ENCODE results near the gene GABRQ.

GABRQ gene

DNA sequence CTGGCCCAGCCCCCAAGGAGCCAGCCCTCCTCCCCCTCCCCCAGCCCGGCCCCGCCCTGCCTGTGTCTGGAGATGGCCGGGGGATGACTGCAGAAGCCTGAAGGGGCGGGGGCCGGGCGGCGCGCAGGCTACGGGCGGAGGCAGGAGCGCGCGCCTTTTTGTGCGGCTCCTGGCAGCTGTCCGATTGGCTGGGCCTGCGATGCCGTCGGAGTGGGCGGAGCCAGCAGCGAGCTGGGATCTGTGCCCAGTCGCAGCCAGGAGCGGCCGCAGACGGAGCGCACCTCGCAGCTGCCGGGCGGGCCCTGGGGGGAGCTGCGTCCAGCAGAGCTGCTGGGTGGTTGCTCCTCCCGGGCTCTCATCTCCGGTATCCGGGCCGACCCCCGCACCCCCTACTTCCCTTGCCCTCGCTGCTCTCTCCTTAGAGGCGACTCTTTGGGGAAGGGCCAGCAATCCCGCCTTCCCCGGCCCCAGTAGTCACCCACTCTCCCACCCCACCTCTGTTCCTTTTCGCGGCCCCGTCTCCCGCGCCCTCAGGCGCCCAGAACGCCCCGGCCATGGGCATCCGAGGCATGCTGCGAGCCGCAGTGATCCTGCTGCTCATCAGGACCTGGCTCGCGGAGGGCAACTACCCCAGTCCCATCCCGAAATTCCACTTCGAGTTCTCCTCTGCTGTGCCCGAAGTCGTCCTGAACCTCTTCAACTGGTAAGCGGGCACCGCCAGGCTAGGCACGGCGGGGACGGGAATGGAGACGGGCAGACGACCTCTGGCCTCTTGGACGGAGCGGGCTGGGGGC is at the start of gene GABRQ:
GABRQ (plus strand) TSS at position 247 of the 794 bp plus-strand sequence; CDS start at position 555, 308 bp downstream.
- DNase-seq (ENCODE audit: low read depth), result no peak

DNA sequence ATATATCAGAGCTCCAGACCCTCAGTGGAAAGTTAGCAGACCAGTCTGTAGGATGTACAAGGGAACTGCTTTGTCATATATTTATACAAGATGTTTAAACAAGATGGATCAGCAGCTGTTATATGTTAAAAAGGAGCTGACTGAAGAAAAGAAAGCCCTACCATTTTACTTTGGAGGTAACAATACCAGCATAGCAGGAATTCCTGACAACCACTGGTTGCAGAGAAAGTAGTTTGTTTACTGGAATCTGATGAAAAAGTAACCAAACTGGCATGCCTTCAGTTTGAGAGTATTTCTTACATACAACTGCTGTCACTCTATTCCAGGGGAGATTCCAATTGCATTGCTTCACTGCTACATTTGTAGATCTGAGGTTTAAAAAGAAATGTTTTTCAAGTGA is 49.5 kb upstream of the GABRQ start:
- peak; percentile 14 for DNase-seq (ENCODE audit: low read depth)

DNA sequence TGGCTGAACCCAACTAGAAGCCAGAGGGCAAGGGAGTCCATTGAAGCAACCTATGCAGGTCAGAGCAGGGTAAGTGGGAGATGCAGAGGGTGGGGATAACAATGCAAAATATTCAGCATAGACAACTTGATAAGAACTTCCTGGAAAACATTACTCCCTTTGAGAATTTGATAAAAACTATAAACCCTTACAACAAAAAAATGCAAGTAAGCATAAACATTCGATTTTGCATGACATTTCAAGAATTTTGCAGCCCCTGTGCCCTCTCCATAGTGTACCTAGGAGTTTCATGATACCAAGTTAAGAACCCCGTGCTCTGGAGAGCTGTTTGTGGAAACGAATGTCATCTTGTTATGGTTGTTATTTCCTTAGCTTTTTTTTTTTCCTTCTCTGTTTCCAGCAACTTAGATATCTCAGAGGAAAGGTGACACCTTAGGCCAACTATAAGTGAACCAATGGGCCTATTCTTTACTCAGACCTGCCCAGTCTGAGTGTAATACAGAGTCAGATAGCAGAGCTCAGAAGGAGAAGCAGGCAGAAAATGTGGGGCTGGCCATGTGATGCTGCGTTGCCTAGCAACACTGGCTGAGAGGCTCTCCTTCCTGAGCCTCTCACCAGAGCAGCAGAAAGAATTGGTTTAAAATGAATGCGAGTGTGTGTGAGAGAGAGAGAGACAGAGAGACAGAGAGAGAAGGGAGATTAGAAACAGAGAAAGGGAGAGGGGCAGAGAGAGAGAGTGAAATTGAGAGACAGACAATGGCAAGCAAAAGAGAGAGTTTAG is 36.7 kb upstream of the GABRQ start:
- no peak for DNase-seq (ENCODE audit: low read depth)

DNA sequence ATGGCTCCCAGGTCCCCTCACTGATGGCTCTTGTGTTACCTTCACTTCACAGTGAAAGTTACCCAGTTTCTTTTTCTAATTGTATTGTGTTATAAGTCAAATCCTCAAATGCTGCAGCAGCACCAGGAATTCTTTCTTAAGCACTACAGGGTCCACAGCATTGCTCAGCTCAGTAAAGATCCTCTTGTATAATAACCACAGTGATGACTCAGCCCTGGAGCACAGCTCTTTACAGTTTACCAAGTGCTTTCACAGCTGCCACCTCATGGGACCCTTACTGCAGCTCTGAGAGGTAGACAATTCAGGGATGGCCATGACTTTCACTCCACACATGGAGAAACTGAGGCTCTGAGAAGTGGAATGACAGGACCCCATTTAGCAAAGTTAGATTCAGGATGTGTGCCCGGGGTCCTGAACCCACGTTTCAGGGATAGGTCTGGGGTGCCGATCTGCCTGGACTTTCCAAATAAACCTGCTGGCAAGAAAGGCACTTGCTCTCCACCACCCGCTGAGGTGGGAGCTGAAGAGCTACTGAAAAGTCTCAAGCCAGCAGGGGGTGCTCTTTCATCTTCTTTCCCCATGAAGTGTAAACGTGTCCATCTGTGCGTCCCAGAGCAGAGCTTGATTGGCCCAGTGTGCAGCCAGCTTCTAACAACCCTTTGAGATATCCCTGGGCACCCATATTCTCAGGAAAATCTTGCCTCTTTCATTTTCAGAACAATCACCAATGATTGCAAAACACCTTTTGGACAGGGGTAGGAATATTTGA is 35.7 kb upstream of the GABRQ start:
- peak; percentile 1 for DNase-seq (ENCODE audit: low read depth)

GRCh38 chrX:152614791-152615190 is 22.9 kb upstream of the GABRQ start:
- DNase-seq (ENCODE audit: low read depth), result no peak

- no peak for DNase-seq (ENCODE audit: low read depth)
Observed at GRCh38 chrX:152619897-152620296, 17.8 kb upstream of the GABRQ start.

GRCh38 chrX:152632445-152633097 is 5.1 kb upstream of the GABRQ start:
- DNase-seq (ENCODE audit: low read depth), result no peak

GRCh38 chrX:152635941-152636340 is 1.8 kb upstream of the GABRQ start:
- DNase-seq (ENCODE audit: low read depth), result no peak

DNA sequence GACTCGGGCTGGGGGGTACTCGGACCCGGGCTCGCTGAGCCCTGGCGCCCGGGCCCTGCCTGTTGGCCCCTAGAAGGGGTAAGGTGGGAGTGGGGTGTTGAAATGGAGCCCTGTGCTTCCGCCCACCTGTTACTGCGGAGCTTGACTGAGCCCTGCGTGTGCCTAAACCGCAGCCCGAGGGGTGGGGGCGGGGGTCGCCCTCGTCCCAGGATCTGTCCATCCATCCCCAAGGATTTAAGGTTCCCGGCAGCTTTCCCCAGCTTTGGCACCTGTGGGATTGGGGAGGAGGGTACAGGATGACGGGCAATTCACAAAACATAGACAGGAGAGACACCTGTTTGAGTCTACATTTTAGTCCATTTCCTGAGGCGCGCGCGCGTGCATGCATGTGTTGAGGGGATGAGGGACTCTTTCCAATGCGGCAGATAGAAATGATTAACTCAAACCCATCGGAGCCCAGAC is 779 bp downstream of the GABRQ start:
- no peak for DNase-seq (ENCODE audit: low read depth)

DNA sequence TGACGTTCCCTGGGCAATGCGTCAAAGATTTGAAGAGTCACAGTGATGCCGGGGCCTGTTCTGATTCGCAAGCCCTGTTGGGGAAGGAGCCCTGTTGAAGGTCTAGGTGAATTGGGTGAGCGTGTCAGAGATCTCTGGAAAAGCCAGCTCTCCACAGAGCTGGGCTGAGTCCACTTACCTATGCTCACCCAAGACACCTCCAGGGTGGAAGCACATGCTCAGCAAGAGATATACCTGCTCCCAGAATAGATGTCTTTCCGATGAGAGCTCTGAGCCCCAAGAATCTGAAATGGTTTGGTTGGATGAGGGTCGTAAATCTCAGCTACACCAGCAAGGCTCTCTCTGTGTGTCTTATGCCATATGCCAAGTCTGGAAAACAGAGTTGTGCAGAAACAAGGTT is 1.7 kb downstream of the GABRQ start:
- DNase-seq (ENCODE audit: low read depth), result no peak

GRCh38 chrX:152640034-152640818 is 2.5 kb downstream of the GABRQ start:
- DNase-seq (ENCODE audit: low read depth), result no peak

DNA sequence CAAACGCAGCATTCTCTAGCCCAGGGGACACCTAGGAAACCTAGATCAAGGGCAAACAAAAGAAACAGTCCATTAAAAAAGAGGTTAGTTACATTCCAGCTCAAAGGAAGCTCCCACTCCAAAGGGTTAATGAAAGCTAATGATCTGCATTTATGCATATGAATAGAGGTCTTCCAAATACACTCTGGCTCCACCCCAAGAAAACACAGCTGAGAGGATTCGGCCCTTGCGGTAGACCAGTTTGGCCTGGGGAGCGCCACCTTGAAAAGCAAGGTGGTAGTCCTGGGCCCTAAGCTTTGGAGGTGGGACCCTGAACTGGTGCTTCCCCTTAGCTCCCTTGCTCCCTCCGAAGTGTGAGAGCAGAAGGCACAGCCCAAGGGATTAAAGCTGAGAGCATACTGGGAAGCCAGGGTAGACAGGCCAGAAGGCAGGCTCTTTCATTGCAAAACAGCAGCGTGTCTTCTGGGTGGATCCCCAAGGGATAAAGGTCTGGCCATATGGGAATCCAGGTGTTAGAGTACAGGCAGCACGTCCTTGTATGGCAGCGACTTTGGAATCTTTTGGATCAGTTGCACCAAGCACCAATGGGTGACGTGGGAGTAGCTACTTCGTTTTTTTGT is 3.7 kb downstream of the GABRQ start:
- DNase-seq (ENCODE audit: low read depth), result no peak

DNA sequence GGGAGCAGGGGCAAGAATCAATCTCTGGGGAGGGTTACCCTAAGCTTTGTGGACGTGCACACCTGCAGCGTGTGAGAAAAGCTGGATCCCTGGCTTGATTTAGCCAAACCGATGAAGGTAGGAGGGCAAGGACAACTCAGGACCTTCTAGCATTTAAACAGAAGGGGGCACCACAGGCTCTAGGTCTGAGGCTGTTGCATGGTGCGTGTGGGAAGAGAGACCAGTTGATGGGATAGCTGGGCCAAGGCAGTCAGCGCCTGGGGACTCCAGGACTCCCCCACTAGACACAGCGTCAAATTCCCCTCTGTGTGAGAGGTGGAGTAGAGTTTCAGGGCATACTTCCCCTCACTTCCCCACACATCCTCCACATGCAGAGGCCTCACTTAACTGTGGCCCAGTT is 4.3 kb downstream of the GABRQ start:
- DNase-seq (ENCODE audit: low read depth), result no peak

DNA sequence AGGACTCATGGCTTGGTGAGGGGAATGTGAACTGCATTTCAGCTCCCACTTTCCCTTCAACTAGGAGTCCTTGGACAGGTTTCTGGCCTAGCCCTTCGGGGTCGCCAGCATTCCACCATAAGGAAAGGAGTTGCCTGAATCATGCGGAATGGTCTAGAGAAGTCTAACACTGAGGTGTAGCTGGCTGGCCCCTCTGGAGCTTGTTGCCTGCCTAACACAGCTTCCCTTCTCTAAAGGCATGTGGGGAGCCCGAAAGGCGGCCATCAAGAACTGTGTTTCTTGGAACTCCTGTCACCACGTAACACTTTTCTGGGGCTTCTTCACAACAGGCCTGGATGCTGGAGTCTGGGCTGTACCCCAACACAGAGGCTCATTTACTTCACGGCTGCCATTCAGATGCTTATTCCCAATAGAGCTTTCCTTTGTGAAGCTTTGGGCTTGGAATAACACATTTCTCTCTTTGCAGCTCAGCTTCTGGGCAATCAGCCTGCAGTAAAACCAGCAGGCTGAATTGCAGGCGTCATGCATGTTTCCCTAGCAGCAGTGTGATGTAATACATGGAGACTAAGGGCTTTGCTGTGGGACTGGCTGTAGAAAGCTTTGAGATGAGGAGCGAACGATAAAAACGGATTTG is 5.4 kb downstream of the GABRQ start:
- no peak for DNase-seq (ENCODE audit: low read depth)

- no peak for DNase-seq (ENCODE audit: low read depth)
Observed at GRCh38 chrX:152646961-152647360, 9.3 kb downstream of the GABRQ start.

DNA sequence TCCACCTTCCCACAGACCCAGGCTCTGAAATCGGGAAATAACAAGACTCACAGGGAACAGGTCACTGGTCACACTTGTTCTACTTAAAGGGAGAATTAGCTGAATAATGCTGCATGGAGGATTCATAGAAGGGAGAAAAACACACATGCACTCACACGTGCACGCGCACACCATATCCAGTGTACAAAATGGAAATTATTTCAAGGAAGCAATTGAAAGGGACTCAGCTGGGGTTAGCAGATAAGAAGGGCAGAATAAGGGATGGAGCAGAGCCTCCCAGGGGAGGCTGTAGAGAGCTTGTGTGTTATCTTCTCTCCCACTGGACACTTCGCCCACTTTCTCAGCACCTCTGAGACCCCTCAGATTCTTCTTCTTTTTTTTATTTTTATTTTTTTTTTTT is 10.3 kb downstream of the GABRQ start:
- DNase-seq (ENCODE audit: low read depth), result no peak

DNA sequence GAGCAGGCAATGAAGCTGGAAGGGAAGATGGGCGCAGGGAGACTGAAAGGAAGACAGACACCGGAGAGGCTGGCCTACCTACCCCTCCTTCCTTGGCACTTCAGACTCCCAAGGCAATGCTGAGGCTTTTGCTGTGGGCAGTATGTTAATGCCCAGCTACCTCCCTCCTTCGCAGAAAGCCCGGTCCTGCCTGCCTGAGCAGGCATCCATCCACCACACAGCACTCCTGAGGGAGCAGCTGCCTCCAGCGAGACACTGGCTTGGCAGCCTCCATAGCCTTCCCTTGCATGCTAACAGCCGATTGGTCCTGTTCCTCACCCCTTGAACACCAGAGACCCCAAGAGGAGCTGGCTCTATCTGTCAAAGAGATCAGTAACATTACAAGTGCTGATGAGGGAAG is 14.4 kb downstream of the GABRQ start:
- DNase-seq (ENCODE audit: low read depth), result no peak

DNA sequence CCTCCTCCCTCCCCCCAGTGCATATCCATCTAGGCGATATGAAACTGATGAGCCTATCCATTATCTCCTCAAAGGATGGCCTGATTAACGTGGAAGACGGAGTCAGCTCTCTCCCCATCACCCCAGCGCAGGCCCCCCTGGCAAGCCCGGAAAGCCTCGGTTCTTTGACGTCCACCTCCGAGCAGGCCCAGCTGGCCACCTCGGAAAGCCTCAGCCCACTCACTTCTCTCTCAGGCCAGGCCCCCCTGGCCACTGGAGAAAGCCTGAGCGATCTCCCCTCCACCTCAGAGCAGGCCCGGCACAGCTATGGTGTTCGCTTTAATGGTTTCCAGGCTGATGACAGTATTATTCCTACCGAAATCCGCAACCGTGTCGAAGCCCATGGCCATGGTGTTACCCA is 14.8 kb downstream of the GABRQ start:
- DNase-seq (ENCODE audit: low read depth), result no peak

DNA sequence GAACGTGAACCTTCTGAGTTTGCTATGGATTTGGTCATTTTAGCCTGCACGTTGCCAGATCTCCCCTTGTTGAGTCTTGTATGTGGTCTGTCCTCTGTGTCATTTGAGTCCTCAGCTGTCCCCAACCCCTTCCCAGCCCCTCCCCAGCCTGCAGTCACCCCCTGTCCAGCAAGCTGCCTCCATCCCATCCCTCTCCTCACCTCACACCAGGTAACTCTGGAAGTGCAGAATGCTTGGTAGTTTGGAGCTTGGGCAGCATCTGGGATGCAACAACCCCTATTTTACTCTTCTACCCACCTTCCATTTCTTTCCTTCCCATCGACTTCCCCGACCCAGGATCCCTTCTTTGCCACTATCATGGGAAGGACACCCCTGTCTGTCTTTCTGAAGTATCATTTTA is 18.4 kb downstream of the GABRQ start:
- no peak for DNase-seq (ENCODE audit: low read depth)

DNA sequence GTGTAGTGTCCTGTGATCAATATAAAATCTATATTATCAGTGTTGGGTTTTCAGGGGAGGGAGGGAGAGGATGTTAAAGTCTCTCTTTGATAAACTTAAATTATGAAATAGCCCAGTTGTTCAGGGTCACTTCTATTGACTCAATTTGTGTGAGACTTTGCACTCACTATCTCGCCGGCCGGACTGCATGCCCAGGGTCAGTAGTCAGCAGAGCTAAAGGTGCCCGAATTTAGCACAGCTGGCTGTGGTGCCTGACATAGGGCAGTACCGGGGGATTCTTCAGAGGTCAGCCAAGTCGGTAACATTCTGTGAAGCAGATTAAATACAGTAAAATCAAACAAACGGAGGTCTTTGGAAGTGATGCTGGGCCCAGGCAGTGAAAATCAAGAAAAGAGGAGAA is 19.2 kb downstream of the GABRQ start:
- DNase-seq (ENCODE audit: low read depth), result no peak
